Neuronal stem cell (in vitro differentiated cells): Measurements from ENCODE around the gene PKMYT1.
"Not testable (repeated sequence)": the region's sequence is repeated elsewhere in the genome, so short reads cannot be mapped to it uniquely, and the experiment has no call there.

Experiments used
- DNase-seq: peaks from one replicate; pipeline ENCODE4 v3.0.0-alpha.2; 2013; ENCODE audit warnings: low spot score
- H2AFZ ChIP-seq: one replicate; pipeline ENCODE4 v1.6.1; 2013; ENCODE audit warnings: mild to moderate bottlenecking, low read length, inconsistent platforms
- H2AK5ac ChIP-seq: 2 replicates; pipeline ENCODE4 v1.6.1; 2013; ENCODE audit warnings: low read depth, mild to moderate bottlenecking, inconsistent platforms, low read length, moderate library complexity, mixed read lengths
- H2BK120ac ChIP-seq: 2 replicates; pipeline ENCODE4 v1.6.1; 2013; ENCODE audit warnings: low read depth, mild to moderate bottlenecking, inconsistent platforms, low read length, moderate library complexity, mixed read lengths
- H2BK12ac ChIP-seq: one replicate; pipeline ENCODE4 v1.6.1; 2013; ENCODE audit warnings: low read length, inconsistent platforms
- H2BK15ac ChIP-seq: 2 replicates; pipeline ENCODE4 v1.6.1; 2013; ENCODE audit warnings: mild to moderate bottlenecking, low read length, inconsistent platforms, mixed read lengths
- H2BK5ac ChIP-seq: one replicate; pipeline ENCODE4 v1.6.1; 2013; ENCODE audit warnings: inconsistent platforms, mild to moderate bottlenecking, low read length, moderate library complexity
- H3K14ac ChIP-seq: one replicate; pipeline ENCODE4 v1.6.1; 2013; ENCODE audit warnings: low read length, inconsistent platforms
- H3K18ac ChIP-seq: 2 replicates; pipeline ENCODE4 v1.6.1; 2013; ENCODE audit warnings: low read length, inconsistent platforms
- H3K23ac ChIP-seq: 2 replicates; pipeline ENCODE4 v1.6.1; 2013; ENCODE audit warnings: low read depth, mild to moderate bottlenecking, mixed read lengths, low read length, inconsistent platforms; ENCODE audit not compliant: poor library complexity
- H3K27ac ChIP-seq: replicated peaks from 3 replicates; pipeline ENCODE4 v1.5.1; 2013; ENCODE audit warnings: low read length, inconsistent platforms
- H3K27me3 ChIP-seq, 3 experiments: 2 replicates each; pipeline ENCODE4 v1.6.1; 2013; ENCODE audit warnings: low read length in 3 of 3, mild to moderate bottlenecking in 2 of 3, inconsistent platforms in 1 of 3, low read depth in 1 of 3, mixed read lengths in 1 of 3, moderate library complexity in 1 of 3; ENCODE audit not compliant: control insufficient read depth in 3 of 3, insufficient read depth in 3 of 3
- H3K36me3 ChIP-seq, 2 donors: replicated peaks in 1 of 2; 2 replicates each; pipeline ENCODE4 v1.6.1; 2013; ENCODE audit warnings: low read length in 2 of 2; ENCODE audit not compliant: control insufficient read depth in 2 of 2, insufficient read depth in 2 of 2
- H3K4ac ChIP-seq: 2 replicates; pipeline ENCODE4 v1.6.1; 2013; ENCODE audit warnings: inconsistent platforms, mild to moderate bottlenecking, low read length, moderate library complexity
- H3K4me1 ChIP-seq, 2 donors: 1 replicate in 1 of 2; 2 replicates in 1 of 2; pipeline ENCODE4 v1.6.1; 2013; ENCODE audit warnings: low read length in 2 of 2, low read depth in 1 of 2; ENCODE audit not compliant: control insufficient read depth in 2 of 2, insufficient read depth in 1 of 2
- H3K4me2 ChIP-seq: one replicate; pipeline ENCODE4 v1.6.1; 2013; ENCODE audit warnings: mild to moderate bottlenecking, low read length, inconsistent platforms; ENCODE audit not compliant: insufficient read depth, poor library complexity, severe bottlenecking
- H3K4me3 ChIP-seq, 2 donors: 2 replicates each; pipeline ENCODE4 v1.5.1; 2013; ENCODE audit warnings: low read length in 2 of 2, mild to moderate bottlenecking in 2 of 2, inconsistent platforms in 1 of 2, moderate library complexity in 1 of 2
- H3K79me1 ChIP-seq: one replicate; pipeline ENCODE4 v1.6.1; 2013; ENCODE audit warnings: low read depth, mild to moderate bottlenecking, inconsistent platforms, low read length, moderate library complexity
- H3K9ac ChIP-seq: one replicate; pipeline ENCODE4 v1.6.1; 2013; ENCODE audit warnings: mild to moderate bottlenecking, low read depth, low read length, inconsistent platforms; ENCODE audit not compliant: poor library complexity
- H3K9me3 ChIP-seq, 2 donors: replicated peaks in 1 of 2; 2 replicates each; pipeline versions ENCODE3 to v1.6.1; 2013; ENCODE audit warnings: low read length in 2 of 2, mild to moderate bottlenecking in 2 of 2, inconsistent platforms in 1 of 2, low read depth in 1 of 2, mixed read lengths in 1 of 2, moderate library complexity in 1 of 2; ENCODE audit not compliant: control insufficient read depth in 2 of 2, insufficient read depth in 1 of 2
- H4K8ac ChIP-seq: one replicate; pipeline ENCODE4 v1.6.1; 2013; ENCODE audit warnings: low read depth, mild to moderate bottlenecking, inconsistent platforms, low read length, moderate library complexity
- H4K91ac ChIP-seq: one replicate; pipeline ENCODE4 v1.6.1; 2013; ENCODE audit warnings: low read length, low read depth, mild to moderate bottlenecking, inconsistent platforms; ENCODE audit not compliant: poor library complexity
- WGBS, 2 donors: extraction: QIAGEN DNeasy Blood & Tissue Kit; methylation state at CpG; one replicate each; pipeline ENCODE4 v1.1.7; 2013; ENCODE audit warnings: missing lambda C conversion rate in 2 of 2, mixed read lengths in 1 of 2; ENCODE audit not compliant: insufficient read length in 2 of 2, insufficient replicate concordance in 1 of 2; ENCODE audit errors: extremely low coverage in 2 of 2; 5-methylcytosine and 5-hydroxymethylcytosine counted together

PKMYT1 gene

DNA sequence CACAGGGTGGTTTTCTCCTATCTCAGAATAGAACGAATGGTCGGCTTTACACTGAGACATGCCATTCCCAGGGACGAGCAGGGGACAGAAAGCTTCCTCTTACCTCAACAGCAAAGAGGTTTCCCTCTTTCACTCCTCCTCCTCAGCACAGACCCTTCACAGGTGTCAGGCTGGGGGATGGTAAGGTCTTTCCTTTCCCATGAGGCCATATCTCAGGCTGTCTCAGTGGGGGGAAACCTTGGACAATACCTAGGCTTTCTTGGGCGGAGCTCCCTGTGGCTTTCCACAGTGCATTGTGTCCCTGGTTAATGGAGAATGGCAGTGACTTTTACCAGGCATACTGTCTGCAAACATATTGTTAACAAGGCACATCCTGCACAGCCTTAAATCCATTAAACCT, 52.1 kb downstream of the PKMYT1 start:
- not testable (repeated sequence) for H3K4ac ChIP-seq, H4K8ac ChIP-seq, H2AK5ac ChIP-seq, H3K23ac ChIP-seq, H3K4me2 ChIP-seq, H2BK5ac ChIP-seq, H3K4me3 ChIP-seq, DNase-seq, H2BK15ac ChIP-seq, H3K9me3 ChIP-seq, H3K27me3 ChIP-seq, H3K18ac ChIP-seq, H2AFZ ChIP-seq, H3K79me1 ChIP-seq, H2BK12ac ChIP-seq, H2BK120ac ChIP-seq, H3K14ac ChIP-seq, H3K9ac ChIP-seq, H4K91ac ChIP-seq, H3K27ac ChIP-seq
- Histone ChIP-seq H3K4me1 (peaks cover 0 to 17% of the 10 kb centered on the region in 2 donors), H3K36me3 (peaks cover 0 to 16% of the 10 kb centered on the region in 2 donors)
- WGBS, 2 donors = no CpG with 5 or more reads among the region's 4 CpGs

DNA sequence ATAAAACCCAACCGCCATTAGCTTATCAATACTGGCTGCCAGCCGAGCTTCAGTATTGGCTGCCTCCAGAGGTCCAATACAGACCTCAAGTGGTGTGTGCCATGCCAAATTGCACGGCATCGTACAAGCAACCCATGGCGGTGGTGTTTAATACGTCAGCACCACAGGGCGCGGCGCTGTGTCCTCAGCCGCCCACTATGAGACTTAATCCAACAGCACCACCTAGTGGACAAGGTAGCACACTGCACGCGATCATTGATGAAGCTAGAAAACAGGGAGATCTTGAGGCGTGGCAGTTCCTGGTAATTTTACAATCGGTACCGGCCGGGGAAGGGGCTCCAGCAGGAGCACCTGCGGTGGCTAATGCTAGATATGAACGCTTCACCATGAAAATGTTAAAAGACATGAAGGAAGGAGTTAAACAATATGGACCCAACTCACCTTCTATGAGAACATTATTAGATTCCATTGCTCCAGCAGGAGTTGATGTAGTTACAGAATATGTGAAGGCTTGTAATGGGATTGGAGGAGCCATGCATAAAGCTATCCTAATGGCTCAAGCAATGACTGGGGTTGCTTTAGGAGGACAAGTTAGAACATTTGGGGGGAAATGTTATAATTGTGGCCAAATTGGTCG, 53.1 kb downstream of the PKMYT1 start:
- Histone ChIP-seq H4K91ac (no peak overlapping the region), H3K14ac (no peak overlapping the region), H3K79me1 (peaks cover 5% of the 10 kb centered on the region), H3K23ac (no peak overlapping the region), H2BK15ac (no peak overlapping the region), H3K4me1 (peaks cover 0 to 17% of the 10 kb centered on the region in 2 donors), H3K18ac (no peak overlapping the region), H3K4me2 (no peak overlapping the region), H3K27ac (no peak overlapping the region), H3K27me3 (no peaks in the 10 kb centered on the region), H4K8ac (no peak overlapping the region), H2BK12ac (no peak overlapping the region), H3K4ac (no peak overlapping the region), H3K36me3 (peaks cover 0 to 14% of the 10 kb centered on the region in 2 donors), H2AK5ac (no peak overlapping the region), H2BK5ac (no peak overlapping the region), H3K9me3 (no peaks in the 10 kb centered on the region), H3K4me3 (no peak overlapping the region), H2BK120ac (no peak overlapping the region), H3K9ac (no peak overlapping the region), H2AFZ (peak overlapping the region; percentile 71)
- DNase-seq = peak; percentile 87
- WGBS, 2 donors = no CpG with 5 or more reads among the region's 19 CpGs

DNA sequence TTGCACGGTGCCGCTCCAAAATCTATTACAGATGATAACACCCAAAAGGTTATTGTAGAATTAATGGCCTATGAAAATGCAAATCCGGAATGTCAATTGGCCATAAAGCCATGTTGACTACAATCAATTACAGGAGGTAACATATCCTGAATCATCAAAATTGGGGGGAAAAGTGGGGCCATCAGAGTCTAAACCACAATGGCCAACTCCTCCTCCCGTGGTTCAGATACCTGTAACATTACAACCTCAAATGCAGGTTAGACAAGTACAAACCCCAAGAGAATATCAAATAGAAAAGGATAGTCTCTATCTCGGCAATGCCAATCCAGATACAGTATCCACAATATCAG, 53.6 kb downstream of the PKMYT1 start:
- Histone ChIP-seq H3K18ac (no peak overlapping the region), H3K36me3 (peaks cover 0 to 15% of the 10 kb centered on the region in 2 donors), H3K27ac (no peak overlapping the region), H3K23ac (no peak overlapping the region), H3K27me3 (no peaks in the 10 kb centered on the region), H2BK120ac (no peak overlapping the region), H4K8ac (no peak overlapping the region), H2BK15ac (no peak overlapping the region), H3K9me3 (no peaks in the 10 kb centered on the region), H3K9ac (no peak overlapping the region), H3K4me1 (peaks cover 0 to 17% of the 10 kb centered on the region in 2 donors), H3K14ac (no peak overlapping the region), H4K91ac (no peak overlapping the region), H3K4me2 (no peak overlapping the region), H3K79me1 (peaks cover 5% of the 10 kb centered on the region), H3K4ac (no peak overlapping the region), H3K4me3 (no peak overlapping the region), H2BK5ac (no peak overlapping the region), H2BK12ac (no peak overlapping the region), H2AFZ (peak overlapping the region; percentile 71), H2AK5ac (no peak overlapping the region)
- DNase-seq = no peak
- no CpG with 5 or more reads among the region's 5 CpGs for WGBS, 2 donors

DNA sequence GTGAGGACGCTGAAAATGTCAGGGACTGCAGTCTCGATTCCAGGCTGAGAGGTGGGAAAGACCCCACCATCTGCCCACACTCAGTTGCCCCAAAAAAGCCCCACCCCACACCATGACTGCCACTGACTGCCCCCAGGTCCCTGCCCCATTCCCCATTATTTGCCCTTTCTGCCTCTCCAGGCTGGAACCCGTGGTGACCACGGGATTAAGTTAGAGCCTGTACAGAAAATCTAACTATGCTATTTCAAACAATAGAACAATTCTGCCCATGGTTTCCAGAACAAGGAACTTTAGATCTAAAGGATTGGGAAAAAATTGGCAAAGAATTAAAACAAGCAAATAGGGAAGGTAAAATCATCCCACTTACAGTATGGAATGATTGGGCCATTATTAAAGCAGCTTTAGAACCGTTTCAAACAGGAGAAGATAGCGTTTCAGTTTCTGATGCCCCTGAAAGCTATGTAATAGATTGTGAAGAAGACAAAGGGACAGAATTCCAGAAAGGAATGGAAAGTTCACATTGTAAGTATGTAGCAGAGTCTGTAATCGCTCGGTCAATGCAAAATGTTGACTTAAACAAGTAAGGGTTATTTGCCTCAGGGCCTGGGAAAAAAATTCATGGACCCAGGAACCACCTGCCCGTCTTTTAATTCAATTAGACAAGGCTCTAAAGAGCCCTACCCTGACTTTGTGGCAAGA, 54.1 kb downstream of the PKMYT1 start:
- no peak overlapping the region for H4K91ac ChIP-seq
- peak overlapping the region; percentile 93 for H3K18ac ChIP-seq
- H3K9me3 ChIP-seq = no peaks in the 10 kb centered on the region
- H3K4me2 ChIP-seq = peak overlapping the region; percentile 18
- H3K4me1 ChIP-seq = peaks cover 0 to 17% of the 10 kb centered on the region in 2 donors
- no peak overlapping the region for H3K23ac ChIP-seq
- DNase-seq = no peak
- H3K79me1 ChIP-seq = peaks cover 5% of the 10 kb centered on the region
- no peak overlapping the region for H2BK5ac ChIP-seq
- H3K4me3 ChIP-seq = no peak overlapping the region
- peak overlapping the region; percentile 72 for H4K8ac ChIP-seq
- H2AK5ac ChIP-seq = peak overlapping the region; percentile 93
- H3K27me3 ChIP-seq = no peaks in the 10 kb centered on the region
- no peak overlapping the region for H2AFZ ChIP-seq
- peaks cover 0 to 15% of the 10 kb centered on the region in 2 donors for H3K36me3 ChIP-seq
- H2BK15ac ChIP-seq = no peak overlapping the region
- no CpG with 5 or more reads among the region's 9 CpGs for WGBS, 2 donors
- H2BK120ac ChIP-seq = peak overlapping the region; percentile 41
- peak overlapping the region; percentile 44 for H3K9ac ChIP-seq
- no peak overlapping the region for H3K4ac ChIP-seq
- no peak overlapping the region for H3K27ac ChIP-seq
- no peak overlapping the region for H3K14ac ChIP-seq
- no peak overlapping the region for H2BK12ac ChIP-seq
